ENCODE results near the gene NUTM2E.
"Not testable (repeated sequence)": the region's sequence is repeated elsewhere in the genome, so short reads cannot be mapped to it uniquely, and the experiment has no call there.

The NUTM2E gene, protein sequence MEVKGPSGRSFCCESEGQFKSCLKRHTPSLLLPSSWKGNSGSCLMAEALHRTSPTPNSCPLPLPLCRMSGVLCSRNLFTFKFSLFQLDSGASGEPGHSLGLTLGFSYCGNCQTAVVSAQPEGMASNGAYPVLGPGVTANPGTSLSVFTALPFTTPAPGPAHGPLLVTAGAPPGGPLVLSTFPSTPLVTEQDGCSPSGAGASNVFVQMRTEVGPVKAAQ (N-terminal part only)

DNA sequence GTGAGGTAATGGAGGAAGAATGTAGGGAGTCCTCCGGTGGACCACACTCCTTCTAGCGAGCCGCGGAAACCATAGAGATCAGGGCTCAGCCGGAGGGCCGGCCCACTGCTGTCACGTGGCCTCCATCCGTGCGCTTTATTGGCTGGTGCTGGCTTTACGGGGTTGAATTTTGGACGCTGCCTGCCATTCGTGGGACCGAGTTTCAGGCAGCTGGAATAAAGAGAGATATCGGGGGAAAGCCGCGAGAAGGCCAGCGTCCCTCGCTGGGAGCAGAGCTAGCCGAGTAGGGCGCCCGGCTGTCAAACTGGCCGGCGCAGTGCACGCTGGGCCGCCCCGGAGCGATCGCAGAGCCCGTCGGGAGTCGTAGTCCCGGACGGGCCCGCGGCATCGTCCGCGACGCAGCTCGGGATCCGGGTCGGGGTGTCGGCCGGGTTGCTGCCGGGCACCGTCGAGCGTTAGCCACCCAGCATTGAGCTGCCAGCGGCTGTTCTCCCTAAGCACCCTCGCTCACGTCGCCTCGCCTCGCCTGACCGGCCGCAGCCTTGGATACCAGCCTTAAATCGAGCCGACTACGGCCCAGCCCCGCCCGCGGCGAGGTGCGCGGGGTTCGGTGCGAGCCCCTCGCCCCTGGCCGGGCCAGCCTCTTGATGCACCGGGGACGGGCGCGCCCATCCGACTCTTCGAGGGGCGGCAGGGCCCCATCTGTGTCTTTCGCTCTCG is at the start of gene NUTM2E:
Gene NUTM2E (plus strand): TSS at position 244 of the 720 bp plus-strand sequence. CDS start 15,002 bp downstream, outside the sequence.
- H3K4me3 ChIP-seq (ENCODE audit: control insufficient read depth, low read depth, low read length): peak within 1 kb of the TSS; percentile 51
- peak; percentile 64 for DNase-seq (ENCODE audit: low read depth)

DNA sequence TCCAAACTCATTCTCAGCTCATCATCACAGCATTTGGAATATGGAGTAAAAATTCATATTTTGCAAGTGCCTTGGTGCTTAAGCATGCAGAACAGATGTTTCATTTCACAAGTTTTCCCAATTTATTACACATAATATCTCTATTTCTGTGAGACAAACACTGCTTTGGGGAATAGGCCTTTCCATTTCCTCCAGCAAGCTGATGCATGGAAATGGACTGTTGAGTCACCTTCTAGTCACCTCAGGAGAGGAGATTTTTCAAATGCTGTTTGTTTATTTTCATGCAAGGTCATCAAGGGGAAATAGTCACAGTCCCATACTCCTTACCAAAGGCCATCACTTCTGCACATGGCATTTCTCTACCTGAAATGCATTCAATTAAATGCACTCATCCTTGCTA is 48.5 kb upstream of the NUTM2E start:
- DNase-seq (ENCODE audit: low read depth); H3K4me3 ChIP-seq (ENCODE audit: control insufficient read depth, low read depth, low read length): not testable (repeated sequence)

DNA sequence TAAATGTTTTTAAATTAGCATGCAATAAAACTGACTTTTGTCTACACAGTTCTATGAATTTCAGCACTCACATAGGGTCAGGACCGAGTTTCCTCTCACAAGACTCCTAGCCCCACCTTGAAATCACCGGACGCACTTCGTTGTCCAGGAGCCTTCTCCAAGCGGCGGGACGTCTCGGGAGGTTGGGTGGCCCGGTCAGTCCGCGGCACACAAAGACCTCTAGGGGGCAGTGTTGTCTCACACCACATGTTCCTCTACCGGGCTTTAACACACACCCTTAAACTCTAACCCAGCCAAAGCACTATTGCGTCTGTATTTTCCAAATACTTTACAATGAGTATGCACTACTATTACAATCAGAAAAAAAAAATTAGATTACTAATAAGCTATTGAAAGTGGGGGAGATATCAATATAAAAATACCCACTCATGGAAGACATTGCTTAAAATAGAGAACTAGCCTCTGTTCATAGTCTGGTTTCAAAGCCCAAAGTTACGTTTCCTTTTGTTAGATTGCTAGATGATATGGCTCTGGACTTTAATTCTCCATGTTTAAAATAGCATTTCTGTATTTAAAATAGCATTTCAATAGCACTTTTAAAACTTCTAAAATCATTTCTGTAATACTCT is 47.1 kb upstream of the NUTM2E start:
- H3K4me3 ChIP-seq (ENCODE audit: control insufficient read depth, low read depth, low read length): not testable (repeated sequence)
- peak; percentile 76 for DNase-seq (ENCODE audit: low read depth)
- TF ChIP-seq, protein P1, sequence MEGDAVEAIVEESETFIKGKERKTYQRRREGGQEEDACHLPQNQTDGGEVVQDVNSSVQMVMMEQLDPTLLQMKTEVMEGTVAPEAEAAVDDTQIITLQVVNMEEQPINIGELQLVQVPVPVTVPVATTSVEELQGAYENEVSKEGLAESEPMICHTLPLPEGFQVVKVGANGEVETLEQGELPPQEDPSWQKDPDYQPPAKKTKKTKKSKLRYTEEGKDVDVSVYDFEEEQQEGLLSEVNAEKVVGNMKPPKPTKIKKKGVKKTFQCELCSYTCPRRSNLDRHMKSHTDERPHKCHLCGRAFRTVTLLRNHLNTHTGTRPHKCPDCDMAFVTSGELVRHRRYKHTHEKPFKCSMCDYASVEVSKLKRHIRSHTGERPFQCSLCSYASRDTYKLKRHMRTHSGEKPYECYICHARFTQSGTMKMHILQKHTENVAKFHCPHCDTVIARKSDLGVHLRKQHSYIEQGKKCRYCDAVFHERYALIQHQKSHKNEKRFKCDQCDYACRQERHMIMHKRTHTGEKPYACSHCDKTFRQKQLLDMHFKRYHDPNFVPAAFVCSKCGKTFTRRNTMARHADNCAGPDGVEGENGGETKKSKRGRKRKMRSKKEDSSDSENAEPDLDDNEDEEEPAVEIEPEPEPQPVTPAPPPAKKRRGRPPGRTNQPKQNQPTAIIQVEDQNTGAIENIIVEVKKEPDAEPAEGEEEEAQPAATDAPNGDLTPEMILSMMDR (conservative IDR thresholded peaks at IDR 0.05; ENCODE audit: control insufficient read depth, insufficient read depth, low read depth, low read length): peak; percentile 41

DNA sequence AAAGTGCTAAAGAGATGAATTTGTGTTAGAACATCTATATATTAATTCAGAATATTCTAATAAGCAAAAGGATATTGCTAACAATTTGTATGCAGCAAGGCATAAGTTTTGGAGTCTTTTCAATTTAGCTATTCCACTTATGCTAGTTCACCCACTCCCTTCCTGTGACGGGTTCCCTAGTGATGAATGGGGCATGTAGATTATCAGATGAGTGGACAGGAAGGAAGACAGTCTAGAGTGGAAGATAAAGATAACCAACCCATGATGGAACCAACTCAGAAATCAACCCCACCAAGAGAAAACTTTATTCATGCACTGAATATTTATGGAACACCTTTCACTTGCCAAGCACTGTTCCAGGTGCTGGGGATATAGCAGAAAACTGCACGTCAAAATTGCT is 46.5 kb upstream of the NUTM2E start:
- DNase-seq (ENCODE audit: low read depth); H3K4me3 ChIP-seq (ENCODE audit: control insufficient read depth, low read depth, low read length): not testable (repeated sequence)

DNA sequence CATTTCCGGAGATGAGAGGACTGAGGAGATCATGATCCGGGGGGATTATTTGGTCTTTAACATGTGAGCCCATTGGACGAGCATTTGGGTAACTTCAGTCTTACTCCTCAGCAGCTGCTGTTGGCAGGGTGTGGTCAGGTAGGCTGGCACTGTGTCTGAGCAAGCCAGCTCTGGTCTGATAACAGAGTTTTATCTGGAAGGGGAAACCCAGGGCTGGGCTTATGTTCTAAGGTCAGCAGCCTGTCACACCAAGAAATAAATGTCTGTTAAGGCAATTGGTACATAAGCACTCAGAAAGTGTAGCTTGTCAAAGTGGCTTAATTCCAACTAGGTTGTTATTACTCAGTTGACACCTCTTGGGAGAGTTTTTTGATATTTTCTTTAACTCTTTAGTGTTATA is 45.0 kb upstream of the NUTM2E start:
- DNase-seq (ENCODE audit: low read depth); H3K4me3 ChIP-seq (ENCODE audit: control insufficient read depth, low read depth, low read length): not testable (repeated sequence)

DNA sequence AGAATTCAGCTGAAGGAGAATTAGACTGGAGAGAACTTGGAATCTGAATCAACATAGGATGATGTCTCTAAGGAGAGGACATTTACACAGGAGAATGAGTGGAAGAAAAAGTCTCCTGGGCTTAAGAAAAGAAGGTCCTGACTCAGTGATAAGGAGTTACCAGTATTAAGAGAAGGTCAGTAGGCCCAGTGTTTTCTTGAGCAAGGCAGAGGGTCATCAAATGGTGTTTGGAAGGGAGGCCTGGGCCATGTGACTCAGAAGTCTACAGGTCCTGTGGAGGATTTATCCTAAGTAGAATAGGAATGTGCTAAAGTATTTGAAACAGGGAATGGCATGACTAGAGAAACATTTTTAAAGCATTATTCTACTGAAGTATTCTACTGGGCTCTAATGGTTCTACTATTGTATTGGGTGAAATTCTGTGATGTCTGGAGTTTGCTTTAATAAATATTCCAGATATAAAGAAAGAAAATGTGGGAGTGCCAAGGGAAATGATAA is 39.0 kb upstream of the NUTM2E start:
- DNase-seq (ENCODE audit: low read depth); H3K4me3 ChIP-seq (ENCODE audit: control insufficient read depth, low read depth, low read length): not testable (repeated sequence)

DNA sequence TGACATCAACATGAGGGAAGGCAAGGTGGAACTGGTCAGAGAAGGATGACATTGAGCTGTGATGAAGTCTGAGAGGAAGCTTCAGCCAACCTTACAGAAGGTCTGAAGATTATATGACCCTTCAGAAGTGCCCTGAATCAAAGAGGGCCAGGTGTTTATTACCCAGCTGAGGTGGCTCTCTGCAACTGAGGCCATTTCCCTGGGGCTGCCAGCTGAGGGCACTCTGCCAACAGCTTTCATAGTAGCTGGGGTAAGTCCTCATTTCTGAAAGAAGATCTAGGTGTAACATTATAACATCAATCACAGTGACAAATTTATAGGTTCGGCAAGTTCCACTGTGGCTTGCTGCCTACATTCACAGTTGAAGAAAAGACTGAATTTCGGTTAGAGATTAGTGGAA is 37.2 kb upstream of the NUTM2E start:
- DNase-seq (ENCODE audit: low read depth); H3K4me3 ChIP-seq (ENCODE audit: control insufficient read depth, low read depth, low read length): not testable (repeated sequence)

DNA sequence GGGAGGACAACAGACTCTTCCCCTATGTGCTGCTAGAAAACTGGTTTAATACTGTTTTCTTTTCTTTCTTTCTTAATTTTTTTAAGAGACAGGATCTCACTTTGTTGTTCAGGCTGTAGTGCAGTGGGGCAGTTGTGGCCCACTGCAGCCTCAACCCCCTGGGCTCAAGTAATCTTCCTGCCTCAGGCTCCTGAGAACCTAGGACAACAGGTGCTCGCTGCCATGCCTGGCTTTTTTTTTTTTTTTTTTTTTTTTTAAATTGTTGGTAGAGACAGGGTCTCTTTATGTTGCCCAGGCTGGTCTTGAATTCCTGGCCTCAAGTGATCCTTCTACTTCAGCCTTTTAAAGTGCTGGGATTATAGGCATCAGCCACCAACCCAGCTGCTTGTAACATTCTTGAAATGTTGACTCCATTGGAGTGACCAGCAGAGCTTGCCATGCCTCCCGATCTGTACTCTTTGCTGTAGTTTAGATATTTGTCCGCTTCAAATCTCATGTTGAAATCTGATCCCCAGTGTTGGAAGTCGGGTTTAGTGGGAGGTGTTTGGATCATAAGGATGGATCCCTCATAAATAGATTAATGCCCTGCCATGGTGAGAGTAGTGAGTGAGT is 34.5 kb upstream of the NUTM2E start:
- not testable (repeated sequence) for DNase-seq (ENCODE audit: low read depth); H3K4me3 ChIP-seq (ENCODE audit: control insufficient read depth, low read depth, low read length)

DNA sequence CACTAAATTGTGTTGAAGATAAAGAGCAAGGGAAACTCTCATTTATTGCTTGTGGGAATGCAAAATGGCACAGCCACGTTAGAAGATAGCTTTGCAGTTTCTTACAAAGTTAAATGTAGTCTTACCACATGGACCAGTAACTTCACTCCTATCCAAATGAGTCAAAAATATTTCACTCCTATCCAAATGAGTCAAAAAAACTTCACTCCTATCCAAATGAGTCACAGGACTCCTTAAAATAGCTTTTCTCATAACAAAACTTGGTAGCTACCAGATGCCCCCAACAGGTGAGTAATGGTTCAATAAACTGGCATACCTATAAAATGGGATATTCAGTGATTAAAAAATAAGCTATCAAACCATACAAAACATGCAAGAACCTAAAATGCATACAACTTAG is 27.2 kb upstream of the NUTM2E start:
- DNase-seq (ENCODE audit: low read depth); H3K4me3 ChIP-seq (ENCODE audit: control insufficient read depth, low read depth, low read length): not testable (repeated sequence)

DNA sequence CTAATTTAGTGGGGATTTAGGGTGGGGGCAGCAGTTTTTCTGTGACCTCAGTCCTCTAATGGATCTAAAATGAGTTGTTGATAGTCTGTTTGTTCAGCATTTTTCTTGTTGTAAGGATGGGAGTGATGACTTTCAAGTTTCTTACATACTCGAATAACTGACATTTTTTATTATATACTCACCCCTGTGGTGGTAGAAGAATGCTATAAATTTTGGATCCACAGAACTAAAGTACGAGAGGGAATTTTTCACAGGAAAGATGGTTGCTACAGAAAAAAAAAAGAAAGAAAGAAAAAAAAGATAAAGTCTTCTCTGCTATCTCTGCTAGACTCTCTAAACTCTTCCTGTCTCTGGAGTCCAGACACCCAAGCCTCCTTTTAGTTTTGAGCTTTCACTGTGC is 20.7 kb upstream of the NUTM2E start:
- not testable (repeated sequence) for H3K4me3 ChIP-seq (ENCODE audit: control insufficient read depth, low read depth, low read length)
- DNase-seq (ENCODE audit: low read depth): peak; percentile 1

DNA sequence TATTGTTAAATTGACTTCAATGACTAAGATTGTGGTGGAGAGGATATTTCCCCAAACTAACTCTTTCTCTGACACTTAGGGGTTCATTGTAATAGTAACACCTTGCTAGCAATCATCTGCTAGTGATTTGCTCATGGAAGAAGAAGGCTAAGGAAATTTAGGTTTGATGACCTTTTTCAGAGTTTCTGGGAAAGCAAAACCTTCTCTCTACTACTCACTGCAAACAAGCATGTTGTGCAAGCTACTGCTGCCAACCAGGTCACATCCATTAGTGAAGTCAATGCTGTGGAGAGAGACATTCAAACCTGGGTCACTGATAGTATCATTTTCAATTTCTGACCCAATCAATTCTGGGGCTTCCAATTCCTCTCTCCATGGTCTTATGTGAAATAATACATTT is 14.6 kb upstream of the NUTM2E start:
- not testable (repeated sequence) for DNase-seq (ENCODE audit: low read depth); H3K4me3 ChIP-seq (ENCODE audit: control insufficient read depth, low read depth, low read length)

DNA sequence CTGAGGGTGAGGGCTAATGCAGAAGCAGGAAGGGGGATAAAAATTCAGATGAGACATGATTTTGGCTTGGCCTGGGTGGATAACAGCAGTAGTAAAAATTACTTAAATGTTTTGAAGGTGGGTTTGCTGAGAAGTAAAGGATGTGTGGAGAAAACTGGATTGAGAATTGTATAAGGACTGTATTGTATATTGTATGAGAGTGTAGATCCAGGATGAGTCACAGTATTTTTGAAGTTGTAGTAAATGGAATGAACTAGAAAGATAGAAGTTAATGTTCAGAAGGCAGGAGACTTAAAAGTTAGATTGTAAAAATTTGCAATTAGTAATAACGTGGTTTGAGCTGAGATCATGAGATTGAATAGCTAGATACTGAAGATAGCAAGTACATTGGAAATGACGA is 10.2 kb upstream of the NUTM2E start:
- not testable (repeated sequence) for DNase-seq (ENCODE audit: low read depth); H3K4me3 ChIP-seq (ENCODE audit: control insufficient read depth, low read depth, low read length)

DNA sequence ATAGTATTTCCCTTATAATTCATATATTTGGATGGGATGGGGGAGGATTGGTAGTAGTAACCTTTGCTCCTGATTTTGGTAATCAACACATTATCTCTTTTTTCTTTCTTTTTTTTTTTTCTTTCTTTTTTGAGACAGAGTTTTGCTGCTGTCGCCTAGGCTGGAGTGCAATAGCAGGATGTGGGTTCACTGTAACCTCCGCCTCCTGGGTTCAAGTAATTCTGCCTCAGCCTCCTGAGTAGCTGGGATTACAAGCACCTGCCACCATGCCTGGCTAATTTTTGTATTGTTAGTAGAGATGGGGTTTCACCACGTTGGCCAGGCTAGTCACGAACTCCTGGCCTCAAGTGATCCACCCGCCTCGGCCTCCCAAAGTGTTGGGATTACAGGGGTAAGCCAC is 3.2 kb upstream of the NUTM2E start:
- not testable (repeated sequence) for H3K4me3 ChIP-seq (ENCODE audit: control insufficient read depth, low read depth, low read length)

DNA sequence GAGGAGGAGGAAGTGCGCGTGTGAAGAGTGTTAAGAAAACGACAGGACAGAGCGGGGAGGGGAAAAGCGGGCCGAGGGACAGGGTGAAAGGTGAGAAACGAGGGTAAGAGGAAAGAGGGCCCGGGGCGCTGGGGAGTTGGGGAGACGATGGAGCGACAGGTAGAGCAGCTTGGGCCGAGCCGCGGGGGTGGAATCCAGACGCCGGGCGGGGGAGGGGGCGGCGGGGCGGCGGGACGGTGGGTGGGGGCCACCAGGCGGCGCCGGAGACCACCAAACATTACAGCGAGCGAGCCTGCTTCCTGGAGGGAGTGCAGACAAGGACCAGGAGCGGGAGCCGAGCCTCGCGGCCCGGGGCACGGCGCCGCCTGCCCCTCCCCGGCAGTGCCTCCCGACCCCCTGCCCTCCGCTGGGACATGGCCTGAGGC is 940 bp upstream of the NUTM2E start:
- not testable (repeated sequence) for DNase-seq (ENCODE audit: low read depth)
- peak overlapping the region; percentile 51 for H3K4me3 ChIP-seq (ENCODE audit: control insufficient read depth, low read depth, low read length)

More for the DNA sequence above, 3.2 kb upstream of the NUTM2E start:
- DNase-seq (ENCODE audit: low read depth): not testable (repeated sequence)

DNA sequence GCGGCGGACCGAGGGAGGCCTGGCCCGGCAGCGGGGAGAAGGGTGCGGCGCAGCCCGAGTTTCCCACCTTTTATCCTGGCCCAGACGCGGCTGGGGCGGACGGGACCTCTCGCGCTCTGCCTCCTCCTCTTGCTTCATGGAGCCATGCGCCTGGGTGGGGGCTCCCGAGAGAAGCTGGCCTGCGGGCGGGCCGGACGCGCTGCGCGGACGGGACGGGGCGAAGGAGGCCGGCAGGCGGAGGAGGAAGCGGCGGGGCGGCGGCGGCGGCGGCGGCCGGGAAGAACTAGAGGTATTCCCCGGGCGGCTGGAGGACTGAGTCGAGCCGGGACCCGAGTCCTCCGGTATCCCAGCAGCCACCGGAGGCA is 426 bp upstream of the NUTM2E start:
- H3K4me3 ChIP-seq (ENCODE audit: control insufficient read depth, low read depth, low read length): peak overlapping the region; percentile 33
- not testable (repeated sequence) for DNase-seq (ENCODE audit: low read depth)

DNA sequence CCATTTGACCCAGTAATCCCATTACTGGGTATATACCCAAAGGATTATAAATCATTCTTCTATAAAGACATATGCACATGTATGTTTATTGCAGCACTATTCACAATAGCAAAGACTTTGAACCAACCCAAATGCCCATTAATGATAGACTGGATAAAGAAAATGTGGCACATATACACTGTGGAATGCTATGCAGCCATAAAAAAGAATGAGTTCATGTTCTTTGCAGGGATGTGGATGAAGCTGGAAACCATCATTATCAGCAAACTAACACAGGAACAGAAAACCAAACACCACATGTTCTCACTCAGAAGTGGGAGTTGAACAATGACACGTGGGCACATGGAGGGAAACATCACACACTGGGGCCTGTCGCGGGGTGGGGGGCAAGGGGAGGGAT is 7.3 kb downstream of the NUTM2E start:
- H3K4me3 ChIP-seq (ENCODE audit: control insufficient read depth, low read depth, low read length); DNase-seq (ENCODE audit: low read depth): not testable (repeated sequence)

DNA sequence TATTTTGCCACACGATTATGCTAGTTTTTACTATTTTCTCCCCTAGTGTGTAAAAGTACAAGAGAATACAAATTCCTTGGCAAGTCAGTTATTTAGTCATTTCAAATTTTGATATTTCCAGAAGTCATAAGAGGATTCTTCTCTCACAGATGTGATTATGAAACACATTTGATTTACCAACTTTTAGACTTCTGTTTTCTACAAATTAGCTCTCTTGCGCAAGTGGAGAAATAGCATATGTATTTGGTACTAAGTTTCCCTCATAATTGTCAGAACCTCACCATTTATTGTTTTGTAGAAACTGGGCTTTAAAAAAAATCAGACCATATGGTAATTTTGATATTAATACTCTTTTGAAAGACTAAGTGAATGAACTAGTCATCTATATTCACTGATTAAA is 9.4 kb downstream of the NUTM2E start:
- not testable (repeated sequence) for DNase-seq (ENCODE audit: low read depth); H3K4me3 ChIP-seq (ENCODE audit: control insufficient read depth, low read depth, low read length)
